ENCODE results near the gene HOXD1.

GRCh38 chr2:176145085-176145969 lies 43.1 kb upstream of the HOXD1 start:
- TF ChIP-seq POLR2A (IDR thresholded peaks at IDR 0.05) = no peak
- TF ChIP-seq CTCF (IDR thresholded peaks at IDR 0.05) = no peak

All from thyroid gland (tissue), 4 donors.